Suppressor macrophage treated with lipopolysaccharide for 4 hours (primary cell): Measurements from ENCODE around the gene GRK5.
A peak's percentile ranks its signal among the peaks of the same experiment; 100 is the strongest.
"Not testable (repeated sequence)": the region's sequence is repeated elsewhere in the genome, so short reads cannot be mapped to it uniquely, and the experiment has no call there.

Experiments used
- DNase-seq: peaks from one replicate; pipeline ENCODE4 v3.0.0-alpha.2; 2020

The GRK5 gene

GRCh38 chr10:119252470-119253151 lies 45.2 kb downstream of the GRK5 start:
- DNase-seq: no peak

GRCh38 chr10:119253433-119254174 lies 46.2 kb downstream of the GRK5 start:
- DNase-seq: no peak

GRCh38 chr10:119254335-119254734 lies 47.0 kb downstream of the GRK5 start:
- no peak for DNase-seq

GRCh38 chr10:119256030-119256429 lies 48.7 kb downstream of the GRK5 start:
- DNase-seq: no peak

- no peak for DNase-seq
Observed at GRCh38 chr10:119256897-119257296, 49.5 kb downstream of the GRK5 start.

GRCh38 chr10:119257899-119258419 lies 50.6 kb downstream of the GRK5 start:
- no peak for DNase-seq

- no peak for DNase-seq
Observed at GRCh38 chr10:119259345-119259744, 52.0 kb downstream of the GRK5 start.

GRCh38 chr10:119261016-119261415 lies 53.6 kb downstream of the GRK5 start:
- not testable (repeated sequence) for DNase-seq

- DNase-seq: no peak
Observed at GRCh38 chr10:119263951-119264617, 56.7 kb downstream of the GRK5 start.

GRCh38 chr10:119265691-119266090 lies 58.3 kb downstream of the GRK5 start:
- no peak for DNase-seq

GRCh38 chr10:119267384-119267783 lies 60.0 kb downstream of the GRK5 start:
- no peak for DNase-seq

- DNase-seq: no peak
Observed at GRCh38 chr10:119268428-119268827, 61.1 kb downstream of the GRK5 start.

GRCh38 chr10:119268871-119269506 lies 61.6 kb downstream of the GRK5 start:
- peak; percentile 5 for DNase-seq

- DNase-seq: no peak
Observed at GRCh38 chr10:119269737-119270136, 62.4 kb downstream of the GRK5 start.

- DNase-seq: peak; percentile 9
Observed at GRCh38 chr10:119270762-119271366, 63.5 kb downstream of the GRK5 start.

- not testable (repeated sequence) for DNase-seq
Observed at GRCh38 chr10:119272338-119272734, 65.0 kb downstream of the GRK5 start.

- DNase-seq: no peak
Observed at GRCh38 chr10:119272736-119273135, 65.4 kb downstream of the GRK5 start.

- no peak for DNase-seq
Observed at GRCh38 chr10:119273413-119273812, 66.0 kb downstream of the GRK5 start.

GRCh38 chr10:119274519-119275045 lies 67.2 kb downstream of the GRK5 start:
- DNase-seq: no peak

- no peak for DNase-seq
Observed at GRCh38 chr10:119275085-119275484, 67.7 kb downstream of the GRK5 start.

GRCh38 chr10:119276194-119276593 lies 68.8 kb downstream of the GRK5 start:
- DNase-seq: not testable (repeated sequence)

- DNase-seq: no peak
Observed at GRCh38 chr10:119278126-119278709, 70.8 kb downstream of the GRK5 start.
